Panc1 (cell line): ENCODE data around the gene UBAC2. TPM values are rescaled to one million over a fixed set of nuclear protein-coding genes. Genes with fewer than 3 reads are reported as not detected.

ENCODE experiments used
- ATAC-seq: fragments of 200-7000 bp; cut with Tn5 transposase; 2 replicates; pipeline ENCODE4 v1.9.1; 2020; ENCODE audit warnings: mild to moderate bottlenecking, moderate library complexity
- BruUV-seq: library from RNA; stranded (reverse); fragments of 400-500 nt; replicated peaks from 2 replicates; lab custom pipeline; 2021; lab: Mats Ljungman, UMichigan
- CTCF ChIA-PET: fragments of 300-600 bp; sonication (Branson Sonifier 250); formaldehyde crosslinking; loops from one replicate; lab custom pipeline; 2022; ENCODE audit warnings: antibody characterized with exemption; lab: Charles Lee
- POLR2A ChIA-PET: fragments of 300-600 bp; sonication (Branson Sonifier 250); formaldehyde crosslinking; loops from one replicate; lab custom pipeline; 2022; ENCODE audit warnings: antibody characterized with exemption; lab: Charles Lee
- DNase-seq: peaks from one replicate; pipeline ENCODE4 v3.0.0-alpha.2; 2010; ENCODE audit warnings: low read depth, low spot score
- H3K27ac ChIP-seq: 2 replicates; pipeline ENCODE4 v1.5.1; 2011; ENCODE audit warnings: mild to moderate bottlenecking, low read length, inconsistent platforms
- H3K27me3 ChIP-seq: fragments of 200-500 bp; sonication (Bioruptor generic); 2 replicates; pipeline ENCODE4 v1.6.0; 2014; ENCODE audit warnings: low read length, inconsistent platforms; ENCODE audit not compliant: control insufficient read depth, insufficient read depth
- H3K36me3 ChIP-seq: fragments of 200-500 bp; sonication (Bioruptor generic); 2 replicates; pipeline ENCODE4 v1.5.1; 2014; ENCODE audit warnings: inconsistent platforms, mild to moderate bottlenecking, low read length, moderate library complexity; ENCODE audit not compliant: control insufficient read depth, insufficient read depth
- H3K4me1 ChIP-seq: 2 replicates; pipeline ENCODE4 v1.5.1; 2011; ENCODE audit warnings: inconsistent platforms, mild to moderate bottlenecking, low read length, moderate library complexity; ENCODE audit not compliant: control insufficient read depth, insufficient read depth
- H3K4me3 ChIP-seq, 2 experiments: 2 replicates each; pipeline ENCODE4 v1.5.1; 2011 to 2012; ENCODE audit warnings: low read depth in 2 of 2, low read length in 2 of 2, mild to moderate bottlenecking in 2 of 2, inconsistent platforms in 1 of 2, moderate library complexity in 1 of 2
- H3K9me3 ChIP-seq: fragments of 200-500 bp; sonication (Bioruptor generic); 2 replicates; pipeline ENCODE4 v1.5.1; 2014; ENCODE audit warnings: low read depth, mild to moderate bottlenecking, inconsistent platforms, low read length, moderate library complexity; ENCODE audit not compliant: control insufficient read depth, insufficient read depth
- CTCF ChIP-seq: fragments of 450-650 bp; IDR thresholded peaks from 2 replicates; pipeline ENCODE4 v1.5.1; 2017; ENCODE audit warnings: mild to moderate bottlenecking
- REST ChIP-seq, 2 experiments: IDR thresholded peaks; 2 replicates each; pipeline ENCODE4 v1.6.1; 2011 to 2012; ENCODE audit warnings: low read depth in 2 of 2, control low read depth in 1 of 2, low read length in 1 of 2, mild to moderate bottlenecking in 1 of 2, moderate library complexity in 1 of 2; ENCODE audit not compliant: insufficient read depth in 1 of 2
- SIN3A ChIP-seq: IDR thresholded peaks from 2 replicates; pipeline ENCODE4 v1.6.1; 2012; ENCODE audit warnings: low read depth, mild to moderate bottlenecking, low read length, moderate library complexity, borderline replicate concordance; ENCODE audit not compliant: insufficient read depth
- TCF7L2 ChIP-seq: IDR thresholded peaks from 2 replicates; pipeline ENCODE4 v1.6.1; 2011; ENCODE audit warnings: mild to moderate bottlenecking, low read depth, low read length, inconsistent platforms
- in situ Hi-C: cut with HindIII; loops from 2 replicates; pipeline ENCODE4 v1.10.0; 2016; ENCODE audit warnings: low sequenced_read_pairs, low pct_unique_long_range_greater_than_20kb
- intact Hi-C: fragments of 100-400 bp; cut with micrococcal nuclease; formaldehyde crosslinking; loops from one replicate; pipeline ENCODE4 v1.10.0; 2022; ENCODE audit not compliant: unreplicated experiment
- total RNA-seq: library from RNA; stranded (reverse); gene quantifications from one replicate; pipeline ENCODE4 v1.2.1, GENCODE V29; 2021; ENCODE audit not compliant: unreplicated experiment

UBAC2 gene
- total RNA-seq, 1 experiment from 2014 or later, result 40.8 TPM

- ChIA-PET POLR2A (no interaction called here), CTCF (interaction anchor here (0.7 to 1.6 kb wide), 8 partner anchors 41 to 1056 kb away, joined by 3 to 12 read pairs (median 6); no protein-coding TSS in a partner anchor)
- Histone ChIP-seq H3K9me3 (no peaks in the 10 kb centered on the region), H3K27ac (no peak overlapping the region), H3K36me3 (no peaks in the 10 kb centered on the region), H3K4me1 (no peaks in the 10 kb centered on the region), H3K27me3 (no peaks in the 10 kb centered on the region; the same call in 1 of the 2 replicates), H3K4me3 (no peak overlapping the region)
- TF ChIP-seq TCF7L2, result no peak
- TF ChIP-seq CTCF, result peak; percentile 80
- in situ Hi-C loops, result no loop called here
- intact Hi-C loops, result loop anchor here (2.0 to 5.0 kb wide), 2 partner anchors 91 to 260 kb away; no protein-coding TSS in a partner anchor
- no TSS peak for BruUV-seq
- DNase-seq (peak; percentile 46), ATAC-seq (peak; percentile 96)
Observed at GRCh38 chr13:99176309-99177276, 24.1 kb upstream of the UBAC2 start.

GRCh38 chr13:99178636-99179035 lies 22.0 kb upstream of the UBAC2 start:
- no peak for ATAC-seq
- no peaks in the 10 kb centered on the region for H3K4me1 ChIP-seq
- in situ Hi-C loops, result no loop called here

More at GRCh38 chr13:99178636-99179035, 22.0 kb upstream of the UBAC2 start:
- TF ChIP-seq CTCF, result no peak
- no peak for TF ChIP-seq REST (IDR thresholded peaks at IDR 0.05; ENCODE audit: insufficient read depth in 1 of 2, low read depth in 2 of 2, low read length in 1 of 2)
- no peak for TF ChIP-seq SIN3A
- DNase-seq, result no peak
- POLR2A ChIA-PET, result no interaction called here
- CTCF ChIA-PET, result interaction anchor here (0.5 kb wide), 1 partner anchor 24 kb away, joined by 5 read pairs; no protein-coding TSS in a partner anchor
- Histone ChIP-seq H3K9me3 (no peaks in the 10 kb centered on the region), H3K27me3 (no peaks in the 10 kb centered on the region; the same call in 1 of the 2 replicates), H3K36me3 (no peaks in the 10 kb centered on the region), H3K27ac (no peak overlapping the region), H3K4me3 (no peak overlapping the region)
- no TSS peak for BruUV-seq
- intact Hi-C loops, result loop anchor here (5.0 kb wide), 1 partner anchor 89 kb away; no protein-coding TSS in a partner anchor
